ENCODE measurements around the gene RAD51AP1. TPM values are rescaled to one million over a fixed set of nuclear protein-coding genes. Genes with fewer than 3 reads are reported as not detected.
A peak's percentile ranks its signal among the peaks of the same experiment; 100 is the strongest.

The RAD51AP1 gene
- total RNA-seq, 1 experiment from 2014 or later: 45.2 TPM

DNA sequence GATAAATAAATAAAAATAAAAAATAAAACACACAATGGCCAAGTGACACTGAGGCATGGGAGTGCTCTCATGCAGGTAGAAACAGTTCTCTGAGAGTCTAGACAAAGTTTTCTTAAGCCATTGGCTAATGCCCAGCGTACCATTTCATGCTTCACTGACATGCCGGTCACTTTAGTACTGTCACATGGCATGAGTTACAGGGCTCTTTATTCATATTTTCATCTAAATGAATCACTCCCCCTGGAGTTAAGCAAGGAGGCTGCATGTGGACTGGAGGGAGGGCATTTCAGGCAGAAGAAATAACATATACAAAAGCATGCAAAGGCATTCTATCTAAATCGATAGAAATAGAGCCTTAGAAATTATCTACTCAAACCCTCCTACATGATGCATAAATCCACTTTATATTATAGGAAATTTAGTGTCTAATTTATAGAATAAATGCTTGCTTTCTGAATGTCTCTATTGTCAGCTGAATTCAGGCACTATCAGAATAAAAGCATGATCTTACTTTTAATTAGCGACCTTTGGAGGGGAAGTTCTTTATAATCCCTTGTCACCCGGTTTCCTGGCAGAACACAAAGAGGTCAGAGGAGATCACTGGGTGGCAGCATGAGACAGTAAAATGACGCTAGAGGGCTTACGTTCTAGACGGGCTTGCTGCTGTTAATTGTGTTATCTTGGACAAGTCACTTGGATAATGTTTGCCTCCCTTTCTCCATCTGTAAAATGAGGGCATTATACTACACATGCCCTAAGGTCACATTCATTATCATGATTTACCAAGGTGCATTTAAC, 40.8 kb downstream of the RAD51AP1 start (continued):
- TF ChIP-seq TP53 (CRISPR knock-in tag; IDR thresholded peaks at IDR 0.05) (no peak), ATF3 (CRISPR knock-in tag; conservative IDR thresholded peaks at IDR 0.05) (no peak), ZNF317 (CRISPR knock-in tag; IDR thresholded peaks at IDR 0.05; ENCODE audit: borderline replicate concordance, low read depth) (no peak), NFE2L1 (CRISPR knock-in tag; IDR thresholded peaks at IDR 0.05) (no peak), FOXJ3 (CRISPR knock-in tag; IDR thresholded peaks at IDR 0.05; ENCODE audit: borderline replicate concordance) (no peak)
- TF ChIP-seq, protein P1, sequence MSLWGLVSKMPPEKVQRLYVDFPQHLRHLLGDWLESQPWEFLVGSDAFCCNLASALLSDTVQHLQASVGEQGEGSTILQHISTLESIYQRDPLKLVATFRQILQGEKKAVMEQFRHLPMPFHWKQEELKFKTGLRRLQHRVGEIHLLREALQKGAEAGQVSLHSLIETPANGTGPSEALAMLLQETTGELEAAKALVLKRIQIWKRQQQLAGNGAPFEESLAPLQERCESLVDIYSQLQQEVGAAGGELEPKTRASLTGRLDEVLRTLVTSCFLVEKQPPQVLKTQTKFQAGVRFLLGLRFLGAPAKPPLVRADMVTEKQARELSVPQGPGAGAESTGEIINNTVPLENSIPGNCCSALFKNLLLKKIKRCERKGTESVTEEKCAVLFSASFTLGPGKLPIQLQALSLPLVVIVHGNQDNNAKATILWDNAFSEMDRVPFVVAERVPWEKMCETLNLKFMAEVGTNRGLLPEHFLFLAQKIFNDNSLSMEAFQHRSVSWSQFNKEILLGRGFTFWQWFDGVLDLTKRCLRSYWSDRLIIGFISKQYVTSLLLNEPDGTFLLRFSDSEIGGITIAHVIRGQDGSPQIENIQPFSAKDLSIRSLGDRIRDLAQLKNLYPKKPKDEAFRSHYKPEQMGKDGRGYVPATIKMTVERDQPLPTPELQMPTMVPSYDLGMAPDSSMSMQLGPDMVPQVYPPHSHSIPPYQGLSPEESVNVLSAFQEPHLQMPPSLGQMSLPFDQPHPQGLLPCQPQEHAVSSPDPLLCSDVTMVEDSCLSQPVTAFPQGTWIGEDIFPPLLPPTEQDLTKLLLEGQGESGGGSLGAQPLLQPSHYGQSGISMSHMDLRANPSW (CRISPR knock-in tag; conservative IDR thresholded peaks at IDR 0.05; ENCODE audit: low read depth): no peak

DNA sequence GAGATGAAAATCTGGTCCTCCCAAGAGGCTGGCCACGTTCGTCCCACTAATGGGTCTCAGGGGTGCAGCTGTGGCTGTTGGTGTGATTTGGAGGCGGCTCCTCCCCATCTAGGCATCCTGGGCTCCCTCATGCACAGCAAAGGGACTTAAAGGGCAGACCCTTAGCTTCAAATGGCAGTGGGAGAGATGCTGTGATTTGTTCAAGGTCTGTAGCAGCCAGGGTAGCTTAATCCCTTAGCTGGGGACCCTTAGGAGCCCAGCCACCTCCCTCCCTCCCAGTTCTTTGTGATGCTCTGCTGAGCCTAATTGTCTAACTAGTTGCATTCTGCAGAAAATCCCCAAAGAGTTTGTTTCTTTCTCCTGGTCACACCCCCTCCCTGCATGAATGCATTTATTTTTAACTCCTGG, 41.6 kb downstream of the RAD51AP1 start:
- Mint-ChIP-seq H3K4me3 (no peak overlapping the region), H3K27ac (0 out of 2 replicates have a peak overlapping the region, but pooled peaks have one; percentile 44), H3K9me3 (peaks cover 2% of the 10 kb centered on the region; the same call in 1 of the 2 replicates), H3K4me1 (peaks cover 23% of the 10 kb centered on the region), H3K27me3 (ENCODE audit: low read depth) (peaks cover 5% of the 10 kb centered on the region), H3K36me3 (no peaks in the 10 kb centered on the region)
- POLR2A ChIA-PET: interaction anchor here (0.6 kb wide), 1 partner anchor 675 kb away, joined by 4 read pairs; no protein-coding TSS in a partner anchor
- CTCF ChIA-PET: interaction anchor here (0.7 to 2.1 kb wide), 7 partner anchors 24 to 275 kb away, joined by 3 to 10 read pairs (median 7); no protein-coding TSS in a partner anchor
- TF ChIP-seq MLX (CRISPR knock-in tag; IDR thresholded peaks at IDR 0.05) (no peak), CDX4 (CRISPR knock-in tag; IDR thresholded peaks at IDR 0.05; ENCODE audit: borderline replicate concordance) (no peak), MYBL2 (CRISPR knock-in tag; IDR thresholded peaks at IDR 0.05) (no peak), NR1H2 (CRISPR knock-in tag; IDR thresholded peaks at IDR 0.05) (no peak), IRF2 (CRISPR knock-in tag; IDR thresholded peaks at IDR 0.05; ENCODE audit: borderline replicate concordance, low read depth) (no peak), ZNF532 (CRISPR knock-in tag; IDR thresholded peaks at IDR 0.05; ENCODE audit: borderline replicate concordance) (no peak), TEAD4 (CRISPR knock-in tag; IDR thresholded peaks at IDR 0.05) (no peak), ETV6 (CRISPR knock-in tag; IDR thresholded peaks at IDR 0.05) (no peak), CREM (CRISPR knock-in tag; IDR thresholded peaks at IDR 0.05) (no peak)
- TF ChIP-seq, protein P2, sequence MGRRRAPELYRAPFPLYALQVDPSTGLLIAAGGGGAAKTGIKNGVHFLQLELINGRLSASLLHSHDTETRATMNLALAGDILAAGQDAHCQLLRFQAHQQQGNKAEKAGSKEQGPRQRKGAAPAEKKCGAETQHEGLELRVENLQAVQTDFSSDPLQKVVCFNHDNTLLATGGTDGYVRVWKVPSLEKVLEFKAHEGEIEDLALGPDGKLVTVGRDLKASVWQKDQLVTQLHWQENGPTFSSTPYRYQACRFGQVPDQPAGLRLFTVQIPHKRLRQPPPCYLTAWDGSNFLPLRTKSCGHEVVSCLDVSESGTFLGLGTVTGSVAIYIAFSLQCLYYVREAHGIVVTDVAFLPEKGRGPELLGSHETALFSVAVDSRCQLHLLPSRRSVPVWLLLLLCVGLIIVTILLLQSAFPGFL (CRISPR knock-in tag; IDR thresholded peaks at IDR 0.05; ENCODE audit: borderline replicate concordance): no peak
- TF ChIP-seq, protein P3, sequence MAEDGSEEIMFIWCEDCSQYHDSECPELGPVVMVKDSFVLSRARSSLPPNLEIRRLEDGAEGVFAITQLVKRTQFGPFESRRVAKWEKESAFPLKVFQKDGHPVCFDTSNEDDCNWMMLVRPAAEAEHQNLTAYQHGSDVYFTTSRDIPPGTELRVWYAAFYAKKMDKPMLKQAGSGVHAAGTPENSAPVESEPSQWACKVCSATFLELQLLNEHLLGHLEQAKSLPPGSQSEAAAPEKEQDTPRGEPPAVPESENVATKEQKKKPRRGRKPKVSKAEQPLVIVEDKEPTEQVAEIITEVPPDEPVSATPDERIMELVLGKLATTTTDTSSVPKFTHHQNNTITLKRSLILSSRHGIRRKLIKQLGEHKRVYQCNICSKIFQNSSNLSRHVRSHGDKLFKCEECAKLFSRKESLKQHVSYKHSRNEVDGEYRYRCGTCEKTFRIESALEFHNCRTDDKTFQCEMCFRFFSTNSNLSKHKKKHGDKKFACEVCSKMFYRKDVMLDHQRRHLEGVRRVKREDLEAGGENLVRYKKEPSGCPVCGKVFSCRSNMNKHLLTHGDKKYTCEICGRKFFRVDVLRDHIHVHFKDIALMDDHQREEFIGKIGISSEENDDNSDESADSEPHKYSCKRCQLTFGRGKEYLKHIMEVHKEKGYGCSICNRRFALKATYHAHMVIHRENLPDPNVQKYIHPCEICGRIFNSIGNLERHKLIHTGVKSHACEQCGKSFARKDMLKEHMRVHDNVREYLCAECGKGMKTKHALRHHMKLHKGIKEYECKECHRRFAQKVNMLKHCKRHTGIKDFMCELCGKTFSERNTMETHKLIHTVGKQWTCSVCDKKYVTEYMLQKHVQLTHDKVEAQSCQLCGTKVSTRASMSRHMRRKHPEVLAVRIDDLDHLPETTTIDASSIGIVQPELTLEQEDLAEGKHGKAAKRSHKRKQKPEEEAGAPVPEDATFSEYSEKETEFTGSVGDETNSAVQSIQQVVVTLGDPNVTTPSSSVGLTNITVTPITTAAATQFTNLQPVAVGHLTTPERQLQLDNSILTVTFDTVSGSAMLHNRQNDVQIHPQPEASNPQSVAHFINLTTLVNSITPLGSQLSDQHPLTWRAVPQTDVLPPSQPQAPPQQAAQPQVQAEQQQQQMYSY (CRISPR knock-in tag; IDR thresholded peaks at IDR 0.05): no peak
- TF ChIP-seq, protein P4, sequence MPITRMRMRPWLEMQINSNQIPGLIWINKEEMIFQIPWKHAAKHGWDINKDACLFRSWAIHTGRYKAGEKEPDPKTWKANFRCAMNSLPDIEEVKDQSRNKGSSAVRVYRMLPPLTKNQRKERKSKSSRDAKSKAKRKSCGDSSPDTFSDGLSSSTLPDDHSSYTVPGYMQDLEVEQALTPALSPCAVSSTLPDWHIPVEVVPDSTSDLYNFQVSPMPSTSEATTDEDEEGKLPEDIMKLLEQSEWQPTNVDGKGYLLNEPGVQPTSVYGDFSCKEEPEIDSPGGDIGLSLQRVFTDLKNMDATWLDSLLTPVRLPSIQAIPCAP (CRISPR knock-in tag; IDR thresholded peaks at IDR 0.05): no peak
- DNase-seq (ENCODE audit: low spot score) (no peak), ATAC-seq (peak; percentile 38)
